ENCODE data around the gene PPP2R2C. TPM values are rescaled to one million over a fixed set of nuclear protein-coding genes. Genes with fewer than 3 reads are reported as not detected.

The PPP2R2C gene
- total RNA-seq, 2 experiments from 2014 or later = 0.12 TPM; not detected in 1

GRCh38 chr4:6502747-6503465, 30.5 kb upstream of the PPP2R2C start:
- ATAC-seq (no peak), DNase-seq (no peak)
- H3K9me3 Mint-ChIP-seq (ENCODE audit: low read depth) = peaks cover 15% of the 10 kb centered on the region
- no peak overlapping the region for H3K27ac Mint-ChIP-seq
- H3K27me3 Mint-ChIP-seq = peaks cover 18% of the 10 kb centered on the region
- POLR2A ChIA-PET = no interaction called here
- intact Hi-C loops (cut with DNase I, micrococcal nuclease) = no loop called here
- no peaks in the 10 kb centered on the region for H3K4me1 Mint-ChIP-seq
- no peak overlapping the region for H3K4me3 Mint-ChIP-seq
- CTCF ChIA-PET = no interaction called here
- no peaks in the 10 kb centered on the region for H3K36me3 Mint-ChIP-seq (ENCODE audit: low read depth)

DNA sequence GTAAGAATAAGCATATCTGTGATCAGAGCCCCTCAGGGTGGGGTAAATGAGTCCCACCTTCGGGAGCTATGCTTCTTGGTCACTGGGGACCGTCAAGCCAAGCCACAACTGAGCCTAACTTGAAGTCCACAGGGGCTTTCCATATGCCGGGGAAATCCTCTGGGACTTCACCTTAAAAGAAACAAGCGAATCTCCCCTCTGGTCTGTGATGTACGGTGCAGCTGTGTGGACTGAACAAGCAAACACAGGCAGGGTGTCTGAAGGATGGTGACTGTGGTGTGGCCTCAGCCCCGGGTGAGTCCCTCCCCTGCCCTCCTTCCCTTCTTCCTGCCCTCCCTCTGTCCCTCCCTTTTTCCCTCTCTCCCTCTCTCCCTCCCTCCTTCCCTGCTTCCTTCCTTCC, 29.7 kb upstream of the PPP2R2C start:
- H3K27ac Mint-ChIP-seq = no peak overlapping the region
- H3K4me3 Mint-ChIP-seq = no peak overlapping the region
- POLR2A ChIA-PET = no interaction called here
- no peak for DNase-seq
- H3K27me3 Mint-ChIP-seq = peaks cover 18% of the 10 kb centered on the region
- no peaks in the 10 kb centered on the region for H3K36me3 Mint-ChIP-seq (ENCODE audit: low read depth)
- ATAC-seq = no peak
- CTCF ChIA-PET = no interaction called here
- no peaks in the 10 kb centered on the region for H3K4me1 Mint-ChIP-seq
- intact Hi-C loops (cut with DNase I, micrococcal nuclease) = no loop called here
- H3K9me3 Mint-ChIP-seq (ENCODE audit: low read depth) = peaks cover 14% of the 10 kb centered on the region

GRCh38 chr4:6501171-6501570, 28.8 kb upstream of the PPP2R2C start:
- ATAC-seq = no peak
- no peaks in the 10 kb centered on the region for H3K4me1 Mint-ChIP-seq
- ChIA-PET CTCF (no interaction called here), POLR2A (no interaction called here)
- H3K27ac Mint-ChIP-seq = no peak overlapping the region
- H3K36me3 Mint-ChIP-seq (ENCODE audit: low read depth) = no peaks in the 10 kb centered on the region
- intact Hi-C loops (cut with DNase I, micrococcal nuclease) = no loop called here
- peaks cover 13% of the 10 kb centered on the region for H3K9me3 Mint-ChIP-seq (ENCODE audit: low read depth)
- no peak overlapping the region for H3K4me3 Mint-ChIP-seq
- DNase-seq = no peak
- H3K27me3 Mint-ChIP-seq = peaks cover 16% of the 10 kb centered on the region

DNA sequence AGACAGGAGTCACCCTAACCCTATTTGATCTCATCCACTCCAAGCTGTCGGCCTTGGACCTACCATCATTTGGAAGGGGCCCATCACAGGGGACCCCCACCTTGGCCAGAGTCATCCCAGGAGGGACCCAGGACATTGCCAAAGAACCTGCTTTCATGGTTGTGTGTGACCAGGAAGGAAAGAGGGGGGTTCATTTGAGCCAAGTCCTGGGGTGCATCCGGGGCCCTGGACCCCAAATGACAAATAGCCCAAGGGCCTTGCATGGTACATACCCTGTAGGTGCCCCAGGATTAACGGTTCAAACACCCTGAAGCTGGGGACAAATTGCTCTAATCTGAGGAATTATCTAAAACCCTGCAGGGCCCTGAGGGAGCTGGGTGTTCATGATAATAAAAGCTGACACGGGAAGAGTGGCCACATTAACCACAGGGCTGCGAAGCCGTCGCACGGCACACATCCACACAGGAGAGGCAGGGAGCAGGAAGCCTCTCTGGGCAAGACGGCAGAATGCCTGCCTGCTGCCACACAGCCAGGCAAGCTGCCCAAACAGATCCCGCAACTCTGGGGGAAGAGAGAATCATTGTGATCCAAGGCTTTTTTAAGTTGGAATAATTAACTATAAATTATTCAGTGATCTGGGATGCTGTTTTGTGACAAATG, 28.2 kb upstream of the PPP2R2C start:
- ChIA-PET CTCF (no interaction called here), POLR2A (no interaction called here)
- Mint-ChIP-seq H3K4me1 (no peaks in the 10 kb centered on the region), H3K9me3 (ENCODE audit: low read depth) (peaks cover 11% of the 10 kb centered on the region), H3K4me3 (no peak overlapping the region), H3K36me3 (ENCODE audit: low read depth) (no peaks in the 10 kb centered on the region), H3K27me3 (peaks cover 17% of the 10 kb centered on the region), H3K27ac (no peak overlapping the region)
- DNase-seq (no peak), ATAC-seq (no peak)
- intact Hi-C loops (cut with DNase I, micrococcal nuclease) = no loop called here

GRCh38 chr4:6499238-6499600, 26.8 kb upstream of the PPP2R2C start:
- intact Hi-C loops (cut with DNase I, micrococcal nuclease) = no loop called here
- POLR2A ChIA-PET = no interaction called here
- peaks cover 19% of the 10 kb centered on the region for H3K27me3 Mint-ChIP-seq
- no peak for ATAC-seq
- no peaks in the 10 kb centered on the region for H3K4me1 Mint-ChIP-seq
- H3K27ac Mint-ChIP-seq = no peak overlapping the region
- peaks cover 7% of the 10 kb centered on the region for H3K9me3 Mint-ChIP-seq (ENCODE audit: low read depth)
- CTCF ChIA-PET = no interaction called here
- no peak overlapping the region for H3K4me3 Mint-ChIP-seq
- DNase-seq = no peak
- no peaks in the 10 kb centered on the region for H3K36me3 Mint-ChIP-seq (ENCODE audit: low read depth)

DNA sequence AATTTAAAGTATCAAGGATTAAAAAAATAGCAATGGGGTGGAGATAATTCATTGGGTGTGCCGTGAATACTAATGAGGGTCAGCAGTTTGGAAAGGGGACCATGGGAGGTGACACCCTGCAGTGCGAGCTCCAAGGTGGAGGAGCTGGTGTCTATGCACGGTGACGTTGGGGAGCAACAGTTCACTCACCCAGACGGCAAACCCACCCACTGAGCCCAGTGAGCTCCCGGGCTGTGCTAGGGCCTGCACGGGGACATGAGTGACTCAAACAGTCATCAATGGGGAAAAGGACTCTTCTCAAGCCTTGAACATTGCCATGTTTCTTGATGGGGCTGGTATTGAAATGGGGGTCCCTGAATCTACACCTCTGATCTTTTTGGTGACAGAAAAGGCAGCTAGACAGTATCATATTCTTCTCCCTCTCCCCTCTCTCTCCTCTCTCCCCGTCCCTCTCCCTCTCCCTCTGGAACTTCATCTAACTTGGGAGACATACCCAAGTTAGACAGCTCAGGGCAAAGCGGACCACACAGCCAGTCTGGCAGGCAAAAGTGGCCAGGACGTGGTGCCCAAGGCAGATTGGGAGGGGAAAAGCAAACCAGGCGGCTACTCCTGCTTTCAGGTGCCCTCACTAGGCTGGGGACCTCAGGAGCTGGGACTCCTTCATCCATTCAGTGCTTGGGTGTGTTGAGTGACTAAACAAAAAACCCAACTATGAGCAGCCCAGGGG, 26.3 kb upstream of the PPP2R2C start:
- intact Hi-C loops (cut with DNase I, micrococcal nuclease) = no loop called here
- H3K9me3 Mint-ChIP-seq (ENCODE audit: low read depth) = peaks cover 3% of the 10 kb centered on the region
- H3K27ac Mint-ChIP-seq = no peak overlapping the region
- no peaks in the 10 kb centered on the region for H3K4me1 Mint-ChIP-seq
- no peak overlapping the region for H3K4me3 Mint-ChIP-seq
- DNase-seq (no peak), ATAC-seq (no peak)
- no peaks in the 10 kb centered on the region for H3K36me3 Mint-ChIP-seq (ENCODE audit: low read depth)
- POLR2A ChIA-PET = no interaction called here
- peaks cover 23% of the 10 kb centered on the region for H3K27me3 Mint-ChIP-seq
- CTCF ChIA-PET = interaction anchor here (0.8 kb wide), 1 partner anchor 29 kb away, joined by 3 read pairs; no protein-coding TSS in a partner anchor

- DNase-seq (no peak), ATAC-seq (no peak)
- CTCF ChIA-PET = no interaction called here
- POLR2A ChIA-PET = no interaction called here
- H3K4me3 Mint-ChIP-seq = no peak overlapping the region
- intact Hi-C loops (cut with DNase I, micrococcal nuclease) = no loop called here
- H3K4me1 Mint-ChIP-seq = no peaks in the 10 kb centered on the region
- no peaks in the 10 kb centered on the region for H3K9me3 Mint-ChIP-seq (ENCODE audit: low read depth)
- H3K27me3 Mint-ChIP-seq = peaks cover 28% of the 10 kb centered on the region
- H3K36me3 Mint-ChIP-seq (ENCODE audit: low read depth) = no peaks in the 10 kb centered on the region
- no peak overlapping the region for H3K27ac Mint-ChIP-seq
Measured at GRCh38 chr4:6497796-6498195, 25.4 kb upstream of the PPP2R2C start.

DNA sequence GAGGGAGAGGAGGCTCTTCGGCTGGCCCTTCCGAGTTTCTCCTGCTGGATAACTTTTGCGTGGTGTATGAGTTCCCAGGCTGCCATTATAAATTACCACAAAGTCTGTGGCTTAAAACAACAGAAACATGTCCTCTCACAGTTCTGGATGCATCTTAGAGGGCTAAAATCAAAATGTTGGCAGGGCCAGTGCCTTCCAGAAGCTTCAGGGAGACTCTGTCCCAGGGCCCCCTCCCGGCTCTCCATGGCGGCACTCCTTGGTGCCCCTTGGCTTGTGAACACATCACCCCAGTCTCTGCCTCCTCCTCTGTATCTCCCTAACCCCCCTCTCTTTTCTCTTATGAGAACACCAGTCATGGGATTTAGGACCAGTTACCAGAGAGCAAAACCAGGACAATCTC, 23.3 kb upstream of the PPP2R2C start:
- H3K27me3 Mint-ChIP-seq = peaks cover 28% of the 10 kb centered on the region
- peaks cover 3% of the 10 kb centered on the region for H3K9me3 Mint-ChIP-seq (ENCODE audit: low read depth)
- POLR2A ChIA-PET = interaction anchor here (0.6 kb wide), 1 partner anchor 11 kb away, joined by 4 read pairs; no protein-coding TSS in a partner anchor
- H3K36me3 Mint-ChIP-seq (ENCODE audit: low read depth) = no peaks in the 10 kb centered on the region
- DNase-seq = no peak
- H3K4me1 Mint-ChIP-seq = no peaks in the 10 kb centered on the region
- CTCF ChIA-PET = interaction anchor here (0.7 kb wide), 1 partner anchor 497 kb away, joined by 3 read pairs; no protein-coding TSS in a partner anchor
- no peak overlapping the region for H3K27ac Mint-ChIP-seq
- intact Hi-C loops (cut with DNase I, micrococcal nuclease) = no loop called here
- no peak overlapping the region for H3K4me3 Mint-ChIP-seq
- no peak for ATAC-seq

DNA sequence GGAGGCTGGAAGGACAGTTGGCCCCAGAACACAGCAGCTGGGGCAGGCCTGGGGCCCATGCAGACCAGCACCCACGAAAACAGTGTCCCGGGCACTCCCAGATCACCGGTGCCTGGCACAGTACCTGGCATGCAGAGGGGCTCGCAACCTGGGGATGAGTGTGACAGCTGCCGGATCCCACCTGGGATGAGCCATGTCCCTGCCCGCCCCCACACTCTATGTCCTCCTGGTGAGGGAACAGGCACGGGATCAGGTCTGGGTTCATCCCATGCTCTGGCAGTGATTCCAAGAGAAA, 22.8 kb upstream of the PPP2R2C start:
- Mint-ChIP-seq H3K4me3 (no peak overlapping the region), H3K9me3 (ENCODE audit: low read depth) (peaks cover 3% of the 10 kb centered on the region), H3K4me1 (no peaks in the 10 kb centered on the region), H3K36me3 (ENCODE audit: low read depth) (no peaks in the 10 kb centered on the region), H3K27me3 (peaks cover 30% of the 10 kb centered on the region), H3K27ac (no peak overlapping the region)
- intact Hi-C loops (cut with DNase I, micrococcal nuclease) = no loop called here
- DNase-seq (no peak), ATAC-seq (no peak)
- CTCF ChIA-PET = interaction anchor here (0.7 kb wide), 1 partner anchor 497 kb away, joined by 3 read pairs; no protein-coding TSS in a partner anchor
- POLR2A ChIA-PET = interaction anchor here (0.6 kb wide), 1 partner anchor 11 kb away, joined by 4 read pairs; no protein-coding TSS in a partner anchor

DNA sequence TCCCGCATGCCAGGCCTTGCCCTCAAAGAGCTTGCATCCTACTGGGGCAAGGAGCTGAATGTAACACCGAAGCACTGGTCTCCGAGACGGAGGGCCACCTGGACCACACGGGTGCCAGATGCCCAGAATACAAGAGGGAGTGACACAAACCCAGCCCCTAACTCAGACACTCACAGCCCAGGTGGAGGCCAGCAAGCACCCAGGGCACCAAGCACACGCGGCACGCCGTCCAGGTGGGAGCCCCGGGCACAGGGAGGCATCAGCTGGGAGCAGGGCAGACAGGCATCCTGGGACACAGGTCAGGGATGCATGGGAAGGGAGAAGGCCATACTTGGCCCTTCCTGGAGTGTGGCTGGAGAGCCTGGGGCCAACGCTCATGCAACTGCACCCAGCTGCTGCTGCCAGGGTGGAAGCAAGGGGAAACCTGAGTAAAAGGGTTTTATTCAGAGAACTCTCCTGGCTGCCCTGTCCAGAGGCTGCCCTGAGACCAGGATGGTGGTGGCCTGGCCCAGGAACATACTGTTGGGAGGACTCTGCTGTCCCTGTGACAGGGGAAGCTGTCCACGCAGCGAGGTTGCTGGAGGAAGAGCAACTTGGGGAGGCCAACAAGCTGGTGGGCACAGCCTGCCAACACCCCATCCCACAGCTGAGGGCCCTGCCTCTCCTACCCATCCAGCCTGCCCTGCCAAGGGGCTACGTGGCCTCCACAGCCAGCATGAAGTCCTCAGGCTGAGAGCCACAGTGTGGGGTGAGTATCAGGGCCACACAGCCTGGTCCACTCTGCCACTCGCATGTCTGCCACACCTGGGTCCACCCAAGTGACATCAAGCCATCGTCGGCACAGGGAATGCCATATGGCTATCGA, 22.2 kb upstream of the PPP2R2C start:
- no peak for ATAC-seq
- POLR2A ChIA-PET = no interaction called here

DNA sequence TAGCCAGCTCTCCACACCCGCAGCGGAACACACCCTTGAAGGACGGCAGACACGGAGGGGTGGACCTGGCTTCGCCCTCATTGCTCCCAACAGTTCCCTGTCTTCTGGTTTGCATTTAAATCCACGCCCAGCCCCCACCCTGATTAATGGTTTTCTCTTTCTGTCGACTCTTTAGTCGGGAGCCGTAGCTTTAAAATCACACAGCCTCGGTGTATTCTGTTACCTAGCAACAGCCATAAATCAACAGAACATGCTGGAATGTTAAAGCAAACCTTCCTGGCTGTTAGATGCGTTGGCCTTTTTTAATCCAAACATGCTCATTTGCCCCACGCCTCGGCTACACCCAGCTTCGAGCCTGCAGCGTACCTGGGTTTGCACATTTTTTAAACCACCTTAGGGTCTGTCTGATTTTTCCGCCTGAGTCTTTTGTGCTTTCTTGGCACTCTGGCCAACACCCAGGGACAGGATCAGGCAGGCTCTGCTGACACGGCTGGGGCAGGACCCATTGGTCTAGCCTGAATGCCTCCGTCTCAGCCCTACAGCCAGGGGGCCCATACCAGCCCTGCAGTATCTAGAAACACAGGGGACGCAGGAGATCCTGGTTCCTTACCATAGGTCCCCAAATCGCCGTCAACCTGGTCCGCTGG, 21.4 kb upstream of the PPP2R2C start:
- Mint-ChIP-seq H3K27me3 (peaks cover 31% of the 10 kb centered on the region), H3K36me3 (ENCODE audit: low read depth) (no peaks in the 10 kb centered on the region), H3K9me3 (ENCODE audit: low read depth) (peaks cover 3% of the 10 kb centered on the region), H3K27ac (no peak overlapping the region), H3K4me1 (no peaks in the 10 kb centered on the region), H3K4me3 (no peak overlapping the region)
- no peak for DNase-seq
- intact Hi-C loops (cut with DNase I, micrococcal nuclease) = no loop called here
- CTCF ChIA-PET = no interaction called here
- POLR2A ChIA-PET = no interaction called here
- ATAC-seq = no peak

More for the DNA sequence above, 22.2 kb upstream of the PPP2R2C start:
- H3K27me3 Mint-ChIP-seq = peaks cover 27% of the 10 kb centered on the region
- peaks cover 3% of the 10 kb centered on the region for H3K9me3 Mint-ChIP-seq (ENCODE audit: low read depth)
- H3K27ac Mint-ChIP-seq = no peak overlapping the region
- H3K4me1 Mint-ChIP-seq = no peaks in the 10 kb centered on the region
- intact Hi-C loops (cut with DNase I, micrococcal nuclease) = no loop called here
- CTCF ChIA-PET = interaction anchor here (0.7 kb wide), 1 partner anchor 496 kb away, joined by 3 read pairs; no protein-coding TSS in a partner anchor
- H3K4me3 Mint-ChIP-seq = no peak overlapping the region
- no peak for DNase-seq
- H3K36me3 Mint-ChIP-seq (ENCODE audit: low read depth) = no peaks in the 10 kb centered on the region

Measured in activated CD4-positive, alpha-beta T cell treated with anti-CD3 and anti-CD28 coated beads for 36 hours (primary cell).